K562 (cell line): ENCODE measurements around the gene PCMTD2. TPM values are rescaled to one million over a fixed set of nuclear protein-coding genes. Genes with fewer than 3 reads are reported as not detected.

ENCODE experiments used
- AFF1 ChIP-seq, 2 experiments: fragments of 450-650 bp; IDR thresholded peaks; 2 replicates each; pipeline ENCODE4 v1.6.1; 2018; ENCODE audit warnings: mild to moderate bottlenecking in 2 of 2, low read depth in 1 of 2; ENCODE audit not compliant: partially characterized antibody in 2 of 2
- ATF3 ChIP-seq, 2 experiments: fragments of 450-650 bp in 1 of 2; sonication (generic) in 1 of 2; formaldehyde crosslinking in 1 of 2; IDR thresholded peaks in 1 of 2; conservative IDR thresholded peaks in 1 of 2; 2 replicates each; pipeline versions ENCODE4 v1.6.1 to v1.8.1; 2016 to 2023; ENCODE audit warnings: mild to moderate bottlenecking in 2 of 2, moderate library complexity in 2 of 2, inconsistent platforms in 1 of 2, missing genetic modification reagents in 1 of 2
- ATF6 ChIP-seq: sonication (generic); formaldehyde crosslinking; IDR thresholded peaks from 2 replicates; pipeline ENCODE4 v1.4.0; 2020; ENCODE audit warnings: mild to moderate bottlenecking, missing genetic modification reagents
- CBFA2T3 ChIP-seq: fragments of 450-650 bp; IDR thresholded peaks from 2 replicates; pipeline ENCODE4 v1.6.1; 2017
- HMGXB4 ChIP-seq: sonication (generic); formaldehyde crosslinking; IDR thresholded peaks from 2 replicates; pipeline ENCODE4 v1.8.1; 2023; ENCODE audit warnings: mild to moderate bottlenecking, missing genetic modification reagents
- NFE2 ChIP-seq: IDR thresholded peaks from 2 replicates; pipeline ENCODE4 v1.6.1; 2014; ENCODE audit warnings: antibody characterized with exemption, low read depth
- RBM14 ChIP-seq: fragments of 200-400 bp; formaldehyde crosslinking; IDR thresholded peaks from 2 replicates; pipeline ENCODE4 v1.6.1; 2018; ENCODE audit warnings: low read depth, mild to moderate bottlenecking, low read length, moderate library complexity, borderline replicate concordance; ENCODE audit not compliant: insufficient read depth
- UBTF ChIP-seq, 2 experiments: IDR thresholded peaks; 2 replicates each; pipeline ENCODE4 v1.6.1; 2012; ENCODE audit warnings: improper control_type of control experiment in 2 of 2, low read depth in 2 of 2, low read length in 2 of 2, borderline replicate concordance in 1 of 2
- ZNF398 ChIP-seq: fragments of 250-450 bp; sonication (Bioruptor Pico); IDR thresholded peaks from 2 replicates; pipeline ENCODE4 v1.8.0; 2021; ENCODE audit warnings: moderate library complexity, mild to moderate bottlenecking, inconsistent platforms
- ZNF57 ChIP-seq: fragments of 450-650 bp; formaldehyde crosslinking; IDR thresholded peaks from 2 replicates; pipeline ENCODE4 v1.4.0; 2020; ENCODE audit warnings: mild to moderate bottlenecking, moderate library complexity
- polyA plus RNA-seq, 8 experiments: library from polyadenylated mRNA; depleted of rRNA in 4 of 8; stranded (reverse) in 5 of 8; unstranded in 3 of 8; fragments of >200 nt; fragmentation: Nextera tagmentation in 2 of 8; fragmentation: Illumina TruSeq in 1 of 8; extraction: Ambion mirVana in 2 of 8; extraction: Trizol in 1 of 8; gene quantifications; 2 replicates each; pipeline versions ENCODE4 v1.2.1 to v1.2.3, GENCODE V29; 2011 to 2014; ENCODE audit warnings: inconsistent platforms in 1 of 8, missing spikeins in 1 of 8
- total RNA-seq, 7 experiments: library from RNA; depleted of rRNA in 6 of 7; stranded (reverse); fragments of >200 nt in 6 of 7; fragmentation: Illumina TruSeq in 2 of 7; extraction: Trizol in 2 of 7; gene quantifications; 2 replicates each; pipeline versions ENCODE4 v1.2.1 to v1.2.3, GENCODE V29; 2011 to 2021; ENCODE audit warnings: low replicate concordance in 1 of 7

The PCMTD2 gene
- total and polyA plus RNA-seq, 9 of the 15 experiments (the other 6 are each of a cell fraction or from before 2014, with no cell fraction given), result 11.3 to 49.3 (median 28.4) TPM

- TF ChIP-seq ATF3 (IDR thresholded peaks at IDR 0.05), result no peak
- 0 out of 2 replicates have a peak, but pooled peaks have one; percentile 67 for TF ChIP-seq ATF3 (CRISPR knock-in tag; conservative IDR thresholded peaks at IDR 0.05)
- 0 out of 2 replicates have a peak, but pooled peaks have one; percentile 62 for TF ChIP-seq RBM14
- TF ChIP-seq HMGXB4 (CRISPR knock-in tag), result peak; percentile 51; the same call in 1 of the 2 replicates
- TF ChIP-seq ZNF398 (CRISPR knock-in tag), result no peak
- no peak for TF ChIP-seq NFE2
- TF ChIP-seq UBTF (IDR thresholded peaks at IDR 0.05; ENCODE audit: borderline replicate concordance in 1 of 2, low read depth in 2 of 2, low read length in 2 of 2), result peak in 1 of 2 experiments; percentile 68; a peak in 1 of 4 replicates
- TF ChIP-seq CBFA2T3, result no peak
- TF ChIP-seq AFF1 (IDR thresholded peaks at IDR 0.05; ENCODE audit: low read depth in 1 of 2, partially characterized antibody in 2 of 2), result no peak
- TF ChIP-seq ZNF57 (CRISPR knock-in tag), result no peak
- 0 out of 2 replicates have a peak, but pooled peaks have one; percentile 44 for TF ChIP-seq ATF6 (CRISPR knock-in tag)
Measured at GRCh38 chr20:64255361-64256281, at the start of gene PCMTD2 (continued).
